K562 (cell line): ENCODE data around the gene ZDHHC11. TPM values are rescaled to one million over a fixed set of nuclear protein-coding genes. Genes with fewer than 3 reads are reported as not detected.
"Not testable (repeated sequence)": the region's sequence is repeated elsewhere in the genome, so short reads cannot be mapped to it uniquely, and the experiment has no call there.

ENCODE experiments used
- ATAC-seq: fragments of 200-7000 bp; cut with Tn5 transposase; 3 replicates; pipeline ENCODE4 v1.9.1; 2020; ENCODE audit warnings: moderate library complexity
- BruUV-seq: library from RNA; stranded (reverse); fragments of 400-500 nt; replicated peaks from 2 replicates; lab custom pipeline; 2021; lab: Mats Ljungman, UMichigan
- CTCF ChIA-PET: fragments of 300-600 bp; formaldehyde crosslinking; extraction: SDS; loops from one replicate; lab custom pipeline; 2021; ENCODE audit warnings: low intra/inter-chr PET ratio; lab: Yijun Ruan, JAX
- POLR2A ChIA-PET: fragments of 300-600, 350-650 bp; sonication (Branson Sonifier 250); formaldehyde crosslinking; extraction: SDS; loops from one replicate; lab custom pipeline; 2021; ENCODE audit warnings: antibody characterized with exemption, inconsistent platforms; lab: Yijun Ruan, JAX
- DNase-seq, 4 experiments: peaks; one replicate each; pipeline versions ENCODE4 v3.0.0 to v3.0.0-alpha.2; 2011 to 2018; ENCODE audit warnings: low spot score in 3 of 4, mixed read lengths in 3 of 4; ENCODE audit errors: extremely low read depth in 1 of 4
- FAIRE-seq: peaks from 2 replicates; lab custom pipeline; 2011; peaks lifted over from hg19 to GRCh38; lab: Jason Lieb, UNC
- H2AFZ ChIP-seq: 2 replicates; pipeline ENCODE4 v1.6.0; 2011; ENCODE audit warnings: low read depth, low read length, control low read depth, inconsistent platforms
- H3K27ac ChIP-seq: fragments of 200-600 bp; 3 replicates; pipeline ENCODE4 v1.8.0; 2011; ENCODE audit warnings: low read depth, mild to moderate bottlenecking, control low read depth, inconsistent platforms, low read length, moderate library complexity, mixed read lengths; ENCODE audit errors: extremely low read depth
- H3K27me3 ChIP-seq, 2 experiments: fragments of 300-600 bp in 1 of 2; 2 replicates in 1 of 2; 3 replicates in 1 of 2; pipeline versions ENCODE4 v1.6.0 to v1.8.0; 2011; ENCODE audit warnings: inconsistent platforms in 2 of 2, low read length in 2 of 2, mild to moderate bottlenecking in 1 of 2, mixed read lengths in 1 of 2, moderate library complexity in 1 of 2; ENCODE audit not compliant: control insufficient read depth in 2 of 2, insufficient read depth in 2 of 2
- H3K36me3 ChIP-seq: fragments of 300-600 bp; 3 replicates; pipeline ENCODE4 v1.8.0; 2011; ENCODE audit warnings: mild to moderate bottlenecking, low read length, inconsistent platforms; ENCODE audit not compliant: control insufficient read depth, insufficient read depth
- H3K4me1 ChIP-seq, 2 experiments: fragments of 200-600 bp in 1 of 2; replicated peaks in 1 of 2; 2 replicates in 1 of 2; 3 replicates in 1 of 2; pipeline versions ENCODE4 v1.5.1 to v1.8.0; 2011; ENCODE audit warnings: inconsistent platforms in 2 of 2, low read length in 2 of 2, mild to moderate bottlenecking in 1 of 2, mixed read lengths in 1 of 2, moderate library complexity in 1 of 2; ENCODE audit not compliant: control insufficient read depth in 2 of 2, insufficient read depth in 2 of 2
- H3K4me2 ChIP-seq: 2 replicates; pipeline ENCODE4 v1.6.1; 2011; ENCODE audit warnings: low read length, control low read depth, inconsistent platforms, mixed read lengths; ENCODE audit not compliant: insufficient read depth
- H3K4me3 ChIP-seq: fragments of 200-600 bp; sonication (generic), shearing (Covaris generic); 2 replicates; pipeline ENCODE4 v1.5.1; 2016; ENCODE audit warnings: control low read depth, inconsistent platforms
- H3K79me2 ChIP-seq: fragments of 200-600 bp; 3 replicates; pipeline ENCODE4 v1.8.0; 2011; ENCODE audit warnings: low read length, inconsistent platforms; ENCODE audit not compliant: control insufficient read depth, insufficient read depth
- H3K9ac ChIP-seq, 2 experiments: 2 replicates each; pipeline versions ENCODE4 v1.6.0 to v1.6.1; 2011; ENCODE audit warnings: low read depth in 2 of 2, low read length in 2 of 2, control low read depth in 1 of 2, inconsistent platforms in 1 of 2, mild to moderate bottlenecking in 1 of 2, mixed read lengths in 1 of 2; ENCODE audit not compliant: insufficient read depth in 1 of 2
- H3K9me1 ChIP-seq: one replicate; pipeline ENCODE4 v1.6.0; 2011; ENCODE audit warnings: inconsistent platforms, mild to moderate bottlenecking, low read length, moderate library complexity; ENCODE audit not compliant: control insufficient read depth, insufficient read depth
- H3K9me3 ChIP-seq: replicated peaks from 2 replicates; pipeline ENCODE4 v1.5.1; 2011; ENCODE audit warnings: low read depth, low read length, inconsistent platforms; ENCODE audit not compliant: control insufficient read depth, insufficient read depth
- H4K20me1 ChIP-seq: replicated peaks from 2 replicates; pipeline ENCODE4 v1.6.1; 2011; ENCODE audit warnings: low read length, inconsistent platforms, mixed read lengths; ENCODE audit not compliant: control insufficient read depth, insufficient read depth
- POLR2G ChIP-seq: fragments of 200-400 bp; formaldehyde crosslinking; IDR thresholded peaks from 2 replicates; pipeline ENCODE4 v1.6.1; 2017; ENCODE audit warnings: low read depth, mild to moderate bottlenecking, antibody characterized with exemption, low read length, moderate library complexity
- SAFB ChIP-seq: fragments of 200-400 bp; formaldehyde crosslinking; IDR thresholded peaks from 2 replicates; pipeline ENCODE4 v1.6.1; 2017; ENCODE audit warnings: low read depth, low read length, borderline replicate concordance
- SIN3B ChIP-seq: fragments of 450-650 bp; IDR thresholded peaks from 2 replicates; pipeline ENCODE4 v1.6.1; 2017; ENCODE audit warnings: low read depth, mild to moderate bottlenecking, moderate library complexity
- whole genome bisulfite sequencing: fragments of 100-300 bp; shearing (Covaris generic); methylation state at CpG from one replicate; pipeline ENCODE4 v1.1.6; 2016; ENCODE audit warnings: low coverage, mixed read lengths; ENCODE audit not compliant: insufficient coverage; ENCODE audit errors: missing lambda C conversion rate; 5-methylcytosine and 5-hydroxymethylcytosine counted together
- in situ Hi-C: fragments of 300-500 bp; cut with MboI; formaldehyde crosslinking; loops from 4 replicates; pipeline ENCODE4 v1.15.0; 2018; ENCODE audit warnings: inconsistent platforms, mixed read lengths
- intact Hi-C: fragments of 100-400 bp; cut with micrococcal nuclease; formaldehyde crosslinking; loops from 2 replicates; pipeline ENCODE4 v1.14.2; 2022
- polyA plus RNA-seq, 8 experiments: library from polyadenylated mRNA; depleted of rRNA in 4 of 8; stranded (reverse) in 5 of 8; unstranded in 3 of 8; fragments of >200 nt; fragmentation: Nextera tagmentation in 2 of 8; fragmentation: Illumina TruSeq in 1 of 8; extraction: Ambion mirVana in 2 of 8; extraction: Trizol in 1 of 8; gene quantifications; 2 replicates each; pipeline versions ENCODE4 v1.2.1 to v1.2.3, GENCODE V29; 2011 to 2014; ENCODE audit warnings: inconsistent platforms in 1 of 8, missing spikeins in 1 of 8
- total RNA-seq, 7 experiments: library from RNA; depleted of rRNA in 6 of 7; stranded (reverse); fragments of >200 nt in 6 of 7; fragmentation: Illumina TruSeq in 2 of 7; extraction: Trizol in 2 of 7; gene quantifications; 2 replicates each; pipeline versions ENCODE4 v1.2.1 to v1.2.3, GENCODE V29; 2011 to 2021; ENCODE audit warnings: low replicate concordance in 1 of 7

ZDHHC11 gene
- total and polyA plus RNA-seq, 9 of the 15 experiments (the other 6 are each of a cell fraction or from before 2014, with no cell fraction given): 0.07 to 2.3 (median 0.52) TPM

DNA sequence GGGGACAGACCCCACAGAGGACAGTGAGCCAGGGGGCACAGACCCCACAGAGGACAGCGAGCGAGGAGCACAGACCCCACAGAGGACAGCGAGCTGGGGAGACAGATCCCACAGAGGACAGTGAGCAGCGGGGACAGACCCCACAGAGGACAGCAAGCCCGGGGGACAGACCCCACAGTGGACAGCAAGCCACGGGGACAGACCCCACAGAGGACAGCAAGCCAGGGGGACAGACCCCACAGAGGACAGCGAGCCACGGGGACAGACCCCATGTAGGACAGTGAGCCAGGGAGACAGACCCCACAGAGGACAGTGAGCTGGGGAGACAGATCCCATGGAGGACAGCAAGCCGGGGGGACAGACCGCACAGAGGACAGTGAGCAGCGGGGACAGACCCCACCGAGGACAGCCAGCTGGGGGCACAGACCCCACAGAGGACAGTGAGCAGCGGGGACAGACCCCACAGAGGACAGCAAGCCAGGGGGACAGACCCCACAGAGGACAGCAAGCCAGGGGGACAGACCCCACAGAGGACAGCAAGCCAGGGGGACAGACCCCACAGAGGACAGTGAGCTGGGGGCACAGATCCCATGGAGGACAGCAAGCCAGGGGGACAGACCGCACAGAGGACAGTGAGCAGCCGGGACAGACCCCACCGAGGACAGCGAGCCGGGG, 2.8 kb upstream of the ZDHHC11 start:
- DNase-seq, FAIRE-seq, BruUV-seq, H3K9me3 ChIP-seq, H3K79me2 ChIP-seq, H3K4me2 ChIP-seq, in situ Hi-C loops, H3K27ac ChIP-seq, H3K36me3 ChIP-seq, H3K4me3 ChIP-seq, H3K9me1 ChIP-seq, ATAC-seq, H3K9ac ChIP-seq, CTCF ChIA-PET, H2AFZ ChIP-seq: not testable (repeated sequence)
- POLR2A ChIA-PET: interaction anchor here (0.7 kb wide), 1 partner anchor 152 kb away, joined by 4 read pairs; no protein-coding TSS in a partner anchor
- intact Hi-C loops: loop anchor here (10.0 kb wide), 1 partner anchor 179 kb away; no protein-coding TSS in a partner anchor
- Histone ChIP-seq H3K4me1 (peaks cover 0 to 36% of the 10 kb centered on the region in 2 experiments; a peak in 2 of 5 replicates), H3K27me3 (peaks cover 24 to 46% of the 10 kb centered on the region in 2 experiments), H4K20me1 (peaks cover 19% of the 10 kb centered on the region)
- TF ChIP-seq SAFB: peak; percentile 55; the same call in 1 of the 2 replicates
- 31% methylated on average over 11 of the region's 18 CpGs for WGBS

DNA sequence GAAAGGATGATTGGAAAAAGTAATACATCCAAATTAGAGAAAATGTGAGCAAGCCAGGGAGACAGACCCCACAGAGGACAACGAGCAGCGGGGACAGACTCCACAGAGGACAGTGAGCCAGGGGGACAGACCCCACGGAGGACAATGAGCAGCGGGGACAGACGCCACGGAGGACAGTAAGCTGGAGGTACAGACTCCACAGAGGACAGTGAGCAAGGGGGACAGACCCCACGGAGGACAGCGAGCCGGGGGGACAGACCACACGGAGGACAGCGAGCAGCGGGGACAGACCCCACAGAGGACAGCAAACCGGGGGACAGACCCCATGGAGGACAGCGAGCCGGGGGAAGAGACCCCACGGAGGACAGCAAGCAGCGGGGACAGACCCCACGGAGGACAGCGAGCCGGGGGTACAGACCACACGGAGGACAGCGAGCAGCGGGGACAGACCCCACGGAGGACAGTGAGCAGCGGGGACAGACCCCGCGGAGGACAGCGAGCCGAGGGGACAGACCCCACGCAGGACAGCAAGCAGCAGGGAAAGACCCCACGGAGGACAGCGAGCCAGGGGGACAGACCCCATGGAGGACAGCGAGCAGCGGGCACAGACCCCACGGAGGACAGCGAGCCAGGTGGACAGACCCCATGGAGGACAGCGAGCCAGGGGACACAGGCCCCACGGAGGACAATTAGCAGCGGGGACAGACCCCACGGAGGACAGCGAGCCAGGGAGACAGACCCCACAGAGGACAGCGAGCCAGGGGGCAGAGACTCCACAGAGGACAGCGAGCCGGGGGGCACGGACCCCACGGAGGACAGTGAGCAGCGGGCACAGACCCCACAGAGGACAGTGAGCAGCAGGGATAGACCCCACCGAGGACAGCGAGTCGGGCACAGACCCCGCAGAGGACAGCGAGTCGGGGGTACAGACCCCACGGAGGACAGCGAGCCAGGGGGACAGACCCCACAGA, 1.9 kb upstream of the ZDHHC11 start:
- FAIRE-seq (no peak), ATAC-seq (no peak), DNase-seq (no peak)
- peaks cover 18% of the 10 kb centered on the region for H4K20me1 ChIP-seq
- no peak overlapping the region for H3K4me3 ChIP-seq
- CTCF ChIA-PET: no interaction called here
- H3K27ac ChIP-seq: no peak overlapping the region
- peaks cover 0 to 37% of the 10 kb centered on the region in 2 experiments; a peak in 2 of 5 replicates for H3K4me1 ChIP-seq
- POLR2A ChIA-PET: no interaction called here
- H2AFZ ChIP-seq: no peak overlapping the region
- no peaks in the 10 kb centered on the region for H3K9me1 ChIP-seq
- intact Hi-C loops: loop anchor here (10.0 kb wide), 1 partner anchor 178 kb away; no protein-coding TSS in a partner anchor
- TF ChIP-seq SIN3B: no peak
- TF ChIP-seq SAFB: peak; percentile 94
- TF ChIP-seq POLR2G: peak; percentile 31; the same call in 1 of the 2 replicates
- TF ChIP-seq, all 486 proteins: peak for 2
- Histone ChIP-seq H3K4me2 (no peak overlapping the region), H3K27me3 (peaks cover 24 to 47% of the 10 kb centered on the region in 2 experiments), H3K79me2 (no peaks in the 10 kb centered on the region), H3K36me3 (no peaks in the 10 kb centered on the region), H3K9ac (no peak overlapping the region), H3K9me3 (no peaks in the 10 kb centered on the region)
- BruUV-seq: no TSS peak
- WGBS: 54% methylated on average over 43 of the region's 55 CpGs
- in situ Hi-C loops: no loop called here
